Heart left ventricle (tissue), 13 donors: ENCODE data around the gene SAA4.
"Not testable (repeated sequence)": the region's sequence is repeated elsewhere in the genome, so short reads cannot be mapped to it uniquely, and the experiment has no call there.

ENCODE experiments used
- CTCF ChIP-seq, 12 donors: fragments of 200-600 bp; sonication (generic) in 4 of 12; IDR thresholded peaks; one replicate each; pipeline versions ENCODE4 v1.5.0 to v1.8.0; 2018 to 2022; ENCODE audit warnings: antibody characterized with exemption in 12 of 12, mild to moderate bottlenecking in 5 of 12
- POLR2A ChIP-seq, 2 donors: fragments of 450-650 bp; IDR thresholded peaks; one replicate each; pipeline ENCODE4 v1.6.1; 2017; ENCODE audit warnings: antibody characterized with exemption in 2 of 2, mild to moderate bottlenecking in 2 of 2, moderate library complexity in 2 of 2
- donor health status: ischemic (EF 13 %, LVEDD 7.1; RV severe dilation, severe dysfunction).
- donor health status: DM: no; HTN: yes; CAD: no.
- donor health status: DM: no; HTN: no; CAD: no.
- donor health status: ischemic (EF 25% LVEDD 6.9; RV normal size, moderate dysfunction).
- donor health status: ischemic (EF 25% LVEDD 5.7; RV mildly dilated, moderate dysfunction).
- donor health status: ischemic (EF 35%, LVEDD 5.7; RV mildly dilated, moderate dysfunction).
- donor health status: nonischemic (EF 11% LVEDD 7.7; RV severe dilation, severe dysfunction).
- donor health status: DM: yes; HTN: yes; CAD: no.
- donor health status: PGD.
- donor health status: ischemic (EF 29% LVEDD 5.4; RV normal size, mild dysfunction).
- donor health status: nonischemic (EF 23%, LVEDD 6.1; RV moderate dilation, normal function).

GRCh38 chr11:18269252-18269651 lies 32.6 kb upstream of the SAA4 start:
- TF ChIP-seq CTCF, POLR2A (IDR thresholded peaks at IDR 0.05): not testable (repeated sequence)
